ENCODE measurements around the gene AHR. TPM values are rescaled to one million over a fixed set of nuclear protein-coding genes. Genes with fewer than 3 reads are reported as not detected.

The AHR gene
- total RNA-seq, 1 donor from 2014 or later, result 41.0 TPM

DNA sequence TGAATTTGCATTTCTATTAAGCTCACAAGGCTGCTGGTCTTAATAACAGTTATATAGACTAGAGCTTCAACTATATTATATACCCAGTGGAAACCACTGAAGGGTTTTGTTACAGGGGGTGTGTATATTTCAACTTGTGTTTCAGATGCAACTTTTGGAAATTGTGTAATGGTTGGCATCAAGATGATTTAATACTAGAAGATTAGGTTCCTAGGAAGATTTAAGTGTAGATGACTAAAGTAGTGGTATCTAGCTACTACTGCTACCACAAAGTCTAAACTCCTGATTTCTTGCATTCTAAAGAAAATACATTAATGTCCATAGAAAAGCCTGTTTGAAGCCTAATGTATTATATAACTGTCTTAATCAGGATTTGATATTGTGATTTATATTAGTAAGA lies 30.2 kb downstream of the AHR start:
- Mint-ChIP-seq H3K4me1 (ENCODE audit: unreplicated experiment) (no peaks in the 10 kb centered on the region), H3K9me3 (no peaks in the 10 kb centered on the region), H3K4me3 (no peak overlapping the region), H3K27ac (no peak overlapping the region), H3K36me3 (peaks cover 27% of the 10 kb centered on the region), H3K27me3 (no peaks in the 10 kb centered on the region)
- DNase-seq (ENCODE audit: extremely low spot score, unreplicated experiment), result no peak
- TF ChIP-seq, protein P1, sequence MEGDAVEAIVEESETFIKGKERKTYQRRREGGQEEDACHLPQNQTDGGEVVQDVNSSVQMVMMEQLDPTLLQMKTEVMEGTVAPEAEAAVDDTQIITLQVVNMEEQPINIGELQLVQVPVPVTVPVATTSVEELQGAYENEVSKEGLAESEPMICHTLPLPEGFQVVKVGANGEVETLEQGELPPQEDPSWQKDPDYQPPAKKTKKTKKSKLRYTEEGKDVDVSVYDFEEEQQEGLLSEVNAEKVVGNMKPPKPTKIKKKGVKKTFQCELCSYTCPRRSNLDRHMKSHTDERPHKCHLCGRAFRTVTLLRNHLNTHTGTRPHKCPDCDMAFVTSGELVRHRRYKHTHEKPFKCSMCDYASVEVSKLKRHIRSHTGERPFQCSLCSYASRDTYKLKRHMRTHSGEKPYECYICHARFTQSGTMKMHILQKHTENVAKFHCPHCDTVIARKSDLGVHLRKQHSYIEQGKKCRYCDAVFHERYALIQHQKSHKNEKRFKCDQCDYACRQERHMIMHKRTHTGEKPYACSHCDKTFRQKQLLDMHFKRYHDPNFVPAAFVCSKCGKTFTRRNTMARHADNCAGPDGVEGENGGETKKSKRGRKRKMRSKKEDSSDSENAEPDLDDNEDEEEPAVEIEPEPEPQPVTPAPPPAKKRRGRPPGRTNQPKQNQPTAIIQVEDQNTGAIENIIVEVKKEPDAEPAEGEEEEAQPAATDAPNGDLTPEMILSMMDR (conservative IDR thresholded peaks at IDR 0.05), result no peak

GRCh38 chr7:17329440-17329839 lies 31.0 kb downstream of the AHR start:
- TF ChIP-seq, protein P1 (conservative IDR thresholded peaks at IDR 0.05), result no peak
- H3K36me3 Mint-ChIP-seq, result peaks cover 27% of the 10 kb centered on the region
- H3K9me3 Mint-ChIP-seq, result no peaks in the 10 kb centered on the region
- no peaks in the 10 kb centered on the region for H3K27me3 Mint-ChIP-seq
- no peak for DNase-seq (ENCODE audit: extremely low spot score, unreplicated experiment)
- H3K27ac Mint-ChIP-seq, result no peak overlapping the region
- H3K4me3 Mint-ChIP-seq, result no peak overlapping the region
- H3K4me1 Mint-ChIP-seq (ENCODE audit: unreplicated experiment), result no peaks in the 10 kb centered on the region

- Mint-ChIP-seq H3K4me3 (no peak overlapping the region), H3K27me3 (no peaks in the 10 kb centered on the region), H3K9me3 (no peaks in the 10 kb centered on the region), H3K27ac (no peak overlapping the region), H3K4me1 (ENCODE audit: unreplicated experiment) (no peaks in the 10 kb centered on the region), H3K36me3 (peaks cover 25% of the 10 kb centered on the region)
- TF ChIP-seq, protein P1 (conservative IDR thresholded peaks at IDR 0.05), result no peak
- no peak for DNase-seq (ENCODE audit: extremely low spot score, unreplicated experiment)
These were observed 33.5 kb downstream of the AHR start for GRCh38 chr7:17331891-17332501.

DNA sequence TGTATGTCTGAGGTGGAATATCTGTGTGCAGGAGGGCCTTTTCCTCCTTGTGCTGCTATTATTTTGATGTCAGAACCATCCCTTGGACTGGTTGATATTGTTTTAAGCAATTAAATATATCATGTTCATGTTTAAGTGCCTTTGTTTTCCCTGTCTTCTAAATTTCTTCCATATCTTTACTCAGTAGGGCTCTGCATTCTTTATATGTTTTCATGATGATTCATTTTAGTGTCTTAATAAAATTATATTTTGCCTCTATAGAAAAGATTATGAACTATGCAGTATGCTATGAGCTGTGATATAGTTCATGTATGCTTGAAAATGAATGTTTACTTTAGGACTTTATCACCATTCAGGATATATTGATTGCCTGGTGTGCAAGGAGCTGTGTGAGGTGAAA lies 34.8 kb downstream of the AHR start:
- no peaks in the 10 kb centered on the region for H3K4me1 Mint-ChIP-seq (ENCODE audit: unreplicated experiment)
- TF ChIP-seq, protein P1 (conservative IDR thresholded peaks at IDR 0.05), result no peak
- H3K9me3 Mint-ChIP-seq, result no peaks in the 10 kb centered on the region
- no peak overlapping the region for H3K4me3 Mint-ChIP-seq
- no peak for DNase-seq (ENCODE audit: extremely low spot score, unreplicated experiment)
- no peak overlapping the region for H3K27ac Mint-ChIP-seq
- peaks cover 26% of the 10 kb centered on the region for H3K36me3 Mint-ChIP-seq
- H3K27me3 Mint-ChIP-seq, result no peaks in the 10 kb centered on the region

DNA sequence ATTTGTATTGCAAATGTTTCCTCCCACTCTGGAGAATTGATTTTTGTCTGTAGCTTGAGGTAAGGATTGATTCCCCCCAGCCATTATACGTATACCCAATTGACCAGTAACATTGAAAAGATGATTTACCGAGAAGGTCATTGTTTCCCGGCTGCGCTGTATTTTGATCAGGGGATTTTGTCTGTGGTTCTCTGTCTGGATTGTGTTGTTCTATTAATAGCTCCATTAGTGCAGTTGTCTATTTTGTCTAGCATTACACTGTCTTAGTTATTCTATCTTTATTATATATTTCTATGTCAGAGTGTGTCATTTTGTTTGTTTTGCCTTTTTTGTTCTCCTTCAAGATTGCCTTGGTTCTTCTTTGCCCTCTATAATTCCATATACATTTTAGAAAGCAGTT lies 37.7 kb downstream of the AHR start:
- H3K4me1 Mint-ChIP-seq (ENCODE audit: unreplicated experiment), result no peaks in the 10 kb centered on the region
- no peaks in the 10 kb centered on the region for H3K9me3 Mint-ChIP-seq
- H3K27ac Mint-ChIP-seq, result no peak overlapping the region
- TF ChIP-seq, protein P1 (conservative IDR thresholded peaks at IDR 0.05), result no peak
- DNase-seq (ENCODE audit: extremely low spot score, unreplicated experiment), result no peak
- H3K36me3 Mint-ChIP-seq, result peaks cover 25% of the 10 kb centered on the region
- H3K4me3 Mint-ChIP-seq, result no peak overlapping the region
- H3K27me3 Mint-ChIP-seq, result no peaks in the 10 kb centered on the region

DNA sequence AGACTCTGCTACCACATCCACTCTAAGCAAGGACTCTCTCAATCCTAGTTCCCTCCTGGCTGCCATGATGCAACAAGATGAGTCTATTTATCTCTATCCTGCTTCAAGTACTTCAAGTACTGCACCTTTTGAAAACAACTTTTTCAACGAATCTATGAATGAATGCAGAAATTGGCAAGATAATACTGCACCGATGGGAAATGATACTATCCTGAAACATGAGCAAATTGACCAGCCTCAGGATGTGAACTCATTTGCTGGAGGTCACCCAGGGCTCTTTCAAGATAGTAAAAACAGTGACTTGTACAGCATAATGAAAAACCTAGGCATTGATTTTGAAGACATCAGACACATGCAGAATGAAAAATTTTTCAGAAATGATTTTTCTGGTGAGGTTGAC lies 40.7 kb downstream of the AHR start:
- Mint-ChIP-seq H3K9me3 (no peaks in the 10 kb centered on the region), H3K27ac (no peak overlapping the region), H3K4me1 (ENCODE audit: unreplicated experiment) (no peaks in the 10 kb centered on the region), H3K36me3 (peaks cover 19% of the 10 kb centered on the region), H3K4me3 (no peak overlapping the region), H3K27me3 (no peaks in the 10 kb centered on the region)
- DNase-seq (ENCODE audit: extremely low spot score, unreplicated experiment), result no peak
- TF ChIP-seq, protein P1 (conservative IDR thresholded peaks at IDR 0.05), result no peak

Measured in type B pancreatic cell (in vitro differentiated cells).